ENCODE measurements around the gene MMP17.

MMP17 gene

GRCh38 chr12:131894313-131894860 lies 66.2 kb downstream of the MMP17 start, which contains the start of gene ULK1:
Gene ULK1, plus strand, starts transcription at chr12:131894622. Its CDS starts 380 bp downstream, at chr12:131895002.
- peak; percentile 100 for DNase-seq (ENCODE audit: low spot score)
- TF ChIP-seq CTCF (IDR thresholded peaks at IDR 0.05; ENCODE audit: borderline replicate concordance, control extremely low read depth, extremely low read depth, insufficient read depth, missing control alignments) = no peak
- in situ Hi-C loops (cut with MboI; ENCODE audit: low sequenced_read_pairs, unreplicated experiment) = no loop called here

- in situ Hi-C loops (cut with MboI; ENCODE audit: low sequenced_read_pairs, unreplicated experiment) = no loop called here
- peak; percentile 53 for DNase-seq (ENCODE audit: low spot score)
- TF ChIP-seq CTCF (IDR thresholded peaks at IDR 0.05; ENCODE audit: borderline replicate concordance, control extremely low read depth, extremely low read depth, insufficient read depth, missing control alignments) = no peak
These were observed 66.9 kb downstream of the MMP17 start for GRCh38 chr12:131894981-131895639.

- no peak for TF ChIP-seq CTCF (IDR thresholded peaks at IDR 0.05; ENCODE audit: borderline replicate concordance, control extremely low read depth, extremely low read depth, insufficient read depth, missing control alignments)
- DNase-seq (ENCODE audit: low spot score) = no peak
These were observed 67.5 kb downstream of the MMP17 start for GRCh38 chr12:131895640-131896079.

GRCh38 chr12:131896080-131896810 lies 68.1 kb downstream of the MMP17 start:
- in situ Hi-C loops (cut with MboI; ENCODE audit: low sequenced_read_pairs, unreplicated experiment) = no loop called here
- no peak for TF ChIP-seq CTCF (IDR thresholded peaks at IDR 0.05; ENCODE audit: borderline replicate concordance, control extremely low read depth, extremely low read depth, insufficient read depth, missing control alignments)
- peak; percentile 90 for DNase-seq (ENCODE audit: low spot score)

More at GRCh38 chr12:131895640-131896079, 67.5 kb downstream of the MMP17 start:
- in situ Hi-C loops (cut with MboI; ENCODE audit: low sequenced_read_pairs, unreplicated experiment) = no loop called here

- DNase-seq (ENCODE audit: low spot score) = no peak
These were observed 68.6 kb downstream of the MMP17 start for GRCh38 chr12:131896811-131897270.

More at GRCh38 chr12:131896811-131897270, 68.6 kb downstream of the MMP17 start:
- no peak for TF ChIP-seq CTCF (IDR thresholded peaks at IDR 0.05; ENCODE audit: borderline replicate concordance, control extremely low read depth, extremely low read depth, insufficient read depth, missing control alignments)
- in situ Hi-C loops (cut with MboI; ENCODE audit: low sequenced_read_pairs, unreplicated experiment) = no loop called here

Data from GM13976 (cell line).